Measurements from ENCODE around the gene ZSCAN10. TPM values are rescaled to one million over a fixed set of nuclear protein-coding genes. Genes with fewer than 3 reads are reported as not detected.

ZSCAN10 gene
- total and polyA plus RNA-seq, 9 of the 15 experiments (the other 6 are each of a cell fraction or from before 2014, with no cell fraction given), result 0.22 TPM; not detected in 8

- 0 out of 6 replicates have a peak, but pooled peaks of 1 of the 3 experiments have one; percentile 24 for TF ChIP-seq ZBTB11 (CRISPR knock-in tag; IDR thresholded peaks at IDR 0.05)
- TF ChIP-seq EHMT2 (IDR thresholded peaks at IDR 0.05), result no peak
- TF ChIP-seq PREB (CRISPR knock-in tag; IDR thresholded peaks at IDR 0.05), result no peak
- TF ChIP-seq ATF1 (CRISPR knock-in tag; IDR thresholded peaks at IDR 0.05), result no peak
- 0 out of 2 replicates have a peak, but pooled peaks have one; percentile 9 for TF ChIP-seq ATF1 (tag; IDR thresholded peaks at IDR 0.05)
- 0 out of 2 replicates have a peak, but pooled peaks have one; percentile 42 for TF ChIP-seq KLF16 (IDR thresholded peaks at IDR 0.05)
- TF ChIP-seq DEAF1 (CRISPR knock-in tag; IDR thresholded peaks at IDR 0.05), result peak; percentile 51; the same call in 1 of the 2 replicates
- TF ChIP-seq MXD1 (CRISPR knock-in tag; IDR thresholded peaks at IDR 0.05; ENCODE audit: borderline replicate concordance, poor library complexity, severe bottlenecking), result no peak
- TF ChIP-seq E2F6 (IDR thresholded peaks at IDR 0.05; ENCODE audit: borderline replicate concordance in 1 of 2, extremely low read depth in 1 of 2, insufficient read depth in 1 of 2, insufficient read length in 1 of 2, low read depth in 1 of 2, low read length in 1 of 2, poor library complexity in 1 of 2, severe bottlenecking in 1 of 2), result peak in 1 of 2 experiments; percentile 28
- TF ChIP-seq JUND (IDR thresholded peaks at IDR 0.05; ENCODE audit: borderline replicate concordance, low read depth, low read length), result 0 out of 2 replicates have a peak, but pooled peaks have one; percentile 9
- no peak for TF ChIP-seq JUND (tag; IDR thresholded peaks at IDR 0.05; ENCODE audit: borderline replicate concordance, low read depth, low read length)
Measured at GRCh38 chr16:3094289-3095027, 4.6 kb downstream of the ZSCAN10 start (continued).
